HepG2 (cell line): ENCODE results near the gene SLC25A10. TPM values are rescaled to one million over a fixed set of nuclear protein-coding genes. Genes with fewer than 3 reads are reported as not detected.
A peak's percentile ranks its signal among the peaks of the same experiment; 100 is the strongest.

ENCODE experiments used
- AKNA ChIP-seq: sonication (generic); formaldehyde crosslinking; IDR thresholded peaks from 2 replicates; pipeline ENCODE4 v1.4.0; 2020; ENCODE audit warnings: missing genetic modification reagents, borderline replicate concordance
- BRCA1 ChIP-seq: sonication (generic); formaldehyde crosslinking; IDR thresholded peaks from 2 replicates; pipeline ENCODE4 v1.4.0; 2020; ENCODE audit warnings: missing genetic modification reagents
- IKZF1 ChIP-seq: fragments of 450-650 bp; IDR thresholded peaks from 2 replicates; pipeline ENCODE4 v1.7.1; 2016
- IRF9 ChIP-seq: sonication (generic); formaldehyde crosslinking; IDR thresholded peaks from 2 replicates; pipeline ENCODE4 v1.8.0; 2022; ENCODE audit warnings: missing genetic modification reagents, mild to moderate bottlenecking, borderline replicate concordance
- JUNB ChIP-seq: sonication (generic); formaldehyde crosslinking; IDR thresholded peaks from 2 replicates; pipeline ENCODE4 v1.8.0; 2022; ENCODE audit warnings: missing genetic modification reagents, mild to moderate bottlenecking, borderline replicate concordance
- PATZ1 ChIP-seq: sonication (generic); formaldehyde crosslinking; IDR thresholded peaks from 2 replicates; pipeline ENCODE4 v1.4.0; 2020; ENCODE audit warnings: missing genetic modification reagents
- PHF21A ChIP-seq: sonication (generic); formaldehyde crosslinking; IDR thresholded peaks from 2 replicates; pipeline ENCODE4 v1.5.0; 2020; ENCODE audit warnings: mild to moderate bottlenecking, missing genetic modification reagents
- RBAK ChIP-seq: sonication (generic); formaldehyde crosslinking; IDR thresholded peaks from 2 replicates; pipeline ENCODE4 v1.5.1; 2020; ENCODE audit warnings: mild to moderate bottlenecking, missing genetic modification reagents
- REL ChIP-seq: sonication (generic); formaldehyde crosslinking; conservative IDR thresholded peaks from 2 replicates; pipeline ENCODE4 v1.8.0; 2022; ENCODE audit warnings: mild to moderate bottlenecking, missing genetic modification reagents, moderate library complexity
- RFX5 ChIP-seq: IDR thresholded peaks from 2 replicates; pipeline ENCODE4 v1.6.1; 2011; ENCODE audit warnings: low read depth, low read length, improper control_type of control experiment
- ZFP82 ChIP-seq: sonication (generic); formaldehyde crosslinking; IDR thresholded peaks from 2 replicates; pipeline ENCODE4 v1.5.1; 2020; ENCODE audit warnings: mild to moderate bottlenecking, missing genetic modification reagents, borderline replicate concordance
- ZNF12 ChIP-seq: sonication (generic); formaldehyde crosslinking; IDR thresholded peaks from 2 replicates; pipeline ENCODE4 v1.5.0; 2020; ENCODE audit warnings: missing genetic modification reagents
- ZNF160 ChIP-seq: sonication (generic); formaldehyde crosslinking; IDR thresholded peaks from 2 replicates; pipeline ENCODE4 v1.8.0; 2022; ENCODE audit warnings: mild to moderate bottlenecking, inconsistent platforms, missing genetic modification reagents
- ZNF17 ChIP-seq: sonication (generic); formaldehyde crosslinking; IDR thresholded peaks from 2 replicates; pipeline ENCODE4 v1.5.0; 2020; ENCODE audit warnings: mild to moderate bottlenecking, missing genetic modification reagents
- ZNF207 ChIP-seq: fragments of 450-650 bp; IDR thresholded peaks from 2 replicates; pipeline ENCODE4 v1.6.1; 2016; ENCODE audit warnings: antibody characterized with exemption, borderline replicate concordance
- ZNF580 ChIP-seq: IDR thresholded peaks from 2 replicates; pipeline ENCODE4 v1.6.1; 2016; ENCODE audit warnings: low read depth, borderline replicate concordance
- ZNF629 ChIP-seq: sonication (generic); formaldehyde crosslinking; conservative IDR thresholded peaks from 2 replicates; pipeline ENCODE4 v1.5.0; 2020; ENCODE audit warnings: missing genetic modification reagents
- ZNF747 ChIP-seq: sonication (generic); formaldehyde crosslinking; IDR thresholded peaks from 2 replicates; pipeline ENCODE4 v1.8.1; 2023; ENCODE audit warnings: missing genetic modification reagents, mild to moderate bottlenecking, borderline replicate concordance
- ZNF773 ChIP-seq: sonication (generic); formaldehyde crosslinking; IDR thresholded peaks from 2 replicates; pipeline ENCODE4 v1.4.0; 2020; ENCODE audit warnings: missing genetic modification reagents, borderline replicate concordance
- ZNF790 ChIP-seq: sonication (generic); formaldehyde crosslinking; IDR thresholded peaks from 2 replicates; pipeline ENCODE4 v1.8.0; 2022; ENCODE audit warnings: missing genetic modification reagents, mild to moderate bottlenecking, borderline replicate concordance
- polyA plus RNA-seq, 8 experiments: library from polyadenylated mRNA; depleted of rRNA in 3 of 8; stranded (reverse) in 7 of 8; unstranded in 1 of 8; fragments of >200 nt; fragmentation: Illumina TruSeq in 4 of 8; extraction: Trizol in 4 of 8; gene quantifications; 2 replicates each; pipeline versions ENCODE4 v1.2.1 to v1.2.3, GENCODE V29; 2011 to 2016; ENCODE audit warnings: low read depth in 4 of 8, missing spikeins in 1 of 8, mixed read lengths in 1 of 8; ENCODE audit not compliant: insufficient read depth in 1 of 8
- total RNA-seq, 5 experiments: library from RNA; depleted of rRNA; stranded (reverse); fragments of >200 nt; fragmentation: Illumina TruSeq; extraction: Trizol; gene quantifications; 2 replicates each; pipeline ENCODE4 v1.2.3, GENCODE V29; 2016; ENCODE audit warnings: low read depth in 1 of 5

Gene SLC25A10
- total and polyA plus RNA-seq, 2 of the 13 experiments (the other 11 are each of a cell fraction or from before 2014, with no cell fraction given), result 46.5 to 140 TPM

- no peak; the same call in 1 of the 2 replicates for TF ChIP-seq ZFP82 (CRISPR knock-in tag)
- no peak; the same call in 1 of the 2 replicates for TF ChIP-seq ZNF629 (CRISPR knock-in tag)
- no peak for TF ChIP-seq ZNF790 (CRISPR knock-in tag)
- peak; percentile 81 for TF ChIP-seq PHF21A (CRISPR knock-in tag)
- peak; percentile 38; the same call in 1 of the 2 replicates for TF ChIP-seq BRCA1 (CRISPR knock-in tag)
- no peak for TF ChIP-seq JUNB (CRISPR knock-in tag)
- TF ChIP-seq ZNF12 (CRISPR knock-in tag), result no peak
- TF ChIP-seq ZNF747 (CRISPR knock-in tag), result peak; percentile 67
- no peak for TF ChIP-seq IKZF1
- TF ChIP-seq RFX5, result no peak
- no peak for TF ChIP-seq ZNF207
- TF ChIP-seq ZNF17 (CRISPR knock-in tag), result no peak
- TF ChIP-seq ZNF160 (CRISPR knock-in tag), result peak; percentile 78
- peak; percentile 82; the same call in 1 of the 2 replicates for TF ChIP-seq ZNF580 (CRISPR knock-in tag)
- peak; percentile 97 for TF ChIP-seq PATZ1 (CRISPR knock-in tag)
- TF ChIP-seq AKNA (CRISPR knock-in tag), result no peak
- TF ChIP-seq REL, result peak; percentile 94; the same call in 1 of the 2 replicates
- TF ChIP-seq IRF9, result peak; percentile 80; the same call in 1 of the 2 replicates
- no peak; the same call in 1 of the 2 replicates for TF ChIP-seq RBAK (CRISPR knock-in tag)
- TF ChIP-seq ZNF773 (CRISPR knock-in tag), result peak; percentile 40; the same call in 1 of the 2 replicates
Observed at GRCh38 chr17:81713556-81714411, 1.7 kb downstream of the SLC25A10 start (continued).
